H9 (cell line): ENCODE results near the gene HNRNPA3. TPM values are rescaled to one million over a fixed set of nuclear protein-coding genes. Genes with fewer than 3 reads are reported as not detected.
"Not testable (repeated sequence)": the region's sequence is repeated elsewhere in the genome, so short reads cannot be mapped to it uniquely, and the experiment has no call there.

Source experiments
- DNase-seq: peaks from one replicate; pipeline ENCODE4 v3.0.0-alpha.2; 2017
- H2AFZ ChIP-seq: one replicate; pipeline ENCODE4 v1.6.1; 2013; ENCODE audit warnings: mild to moderate bottlenecking, low read length, control low read depth, moderate library complexity
- H2AK5ac ChIP-seq: 2 replicates; pipeline ENCODE4 v1.6.1; 2013; ENCODE audit warnings: low read length, control low read depth, mixed read lengths; ENCODE audit not compliant: insufficient read length
- H2BK120ac ChIP-seq: one replicate; pipeline ENCODE4 v1.6.1; 2013; ENCODE audit warnings: low read depth, mild to moderate bottlenecking, low read length, control low read depth, inconsistent platforms; ENCODE audit not compliant: poor library complexity, severe bottlenecking
- H2BK12ac ChIP-seq: 2 replicates; pipeline ENCODE4 v1.6.1; 2013; ENCODE audit warnings: low read length, control low read depth, mixed read lengths, low read depth; ENCODE audit not compliant: insufficient read length
- H2BK15ac ChIP-seq: 2 replicates; pipeline ENCODE4 v1.6.1; 2013; ENCODE audit warnings: low read depth, low read length, control low read depth
- H2BK20ac ChIP-seq: one replicate; pipeline ENCODE4 v1.6.1; 2013; ENCODE audit warnings: low read depth, mild to moderate bottlenecking, low read length, control low read depth, inconsistent platforms; ENCODE audit not compliant: poor library complexity, severe bottlenecking
- H2BK5ac ChIP-seq: 2 replicates; pipeline ENCODE4 v1.6.1; 2013; ENCODE audit warnings: low read length, control low read depth, mixed read lengths; ENCODE audit not compliant: insufficient read length
- H3K14ac ChIP-seq: 2 replicates; pipeline ENCODE4 v1.6.1; 2013; ENCODE audit warnings: low read length, control low read depth; ENCODE audit not compliant: insufficient read depth
- H3K18ac ChIP-seq: 2 replicates; pipeline ENCODE4 v1.6.1; 2013; ENCODE audit warnings: low read depth, mild to moderate bottlenecking, mixed read lengths, low read length, control low read depth; ENCODE audit not compliant: insufficient read length
- H3K23ac ChIP-seq: 2 replicates; pipeline ENCODE4 v1.6.1; 2013; ENCODE audit warnings: low read length, control low read depth, mixed read lengths, low read depth; ENCODE audit not compliant: insufficient read length
- H3K23me2 ChIP-seq: 2 replicates; pipeline ENCODE4 v1.6.1; 2013; ENCODE audit warnings: low read depth, mild to moderate bottlenecking, mixed read lengths, low read length, control low read depth; ENCODE audit not compliant: insufficient read length, poor library complexity, severe bottlenecking
- H3K27ac ChIP-seq: 2 replicates; pipeline ENCODE4 v1.5.1; 2013; ENCODE audit warnings: low read length, control low read depth, mixed read lengths, low read depth; ENCODE audit not compliant: insufficient read length
- H3K27me3 ChIP-seq: 2 replicates; pipeline ENCODE4 v1.6.1; 2013; ENCODE audit warnings: low read length, control low read depth, inconsistent platforms; ENCODE audit not compliant: insufficient read depth
- H3K4ac ChIP-seq: 2 replicates; pipeline ENCODE4 v1.6.1; 2013; ENCODE audit warnings: low read depth, mild to moderate bottlenecking, control low read depth, inconsistent platforms, low read length, moderate library complexity
- H3K4me1 ChIP-seq: 2 replicates; pipeline ENCODE4 v1.6.1; 2013; ENCODE audit warnings: low read length, control low read depth, inconsistent platforms; ENCODE audit not compliant: insufficient read depth
- H3K4me2 ChIP-seq: 2 replicates; pipeline ENCODE4 v1.6.1; 2013; ENCODE audit warnings: low read length, control low read depth, mixed read lengths; ENCODE audit not compliant: insufficient read length, insufficient read depth
- H3K56ac ChIP-seq: 2 replicates; pipeline ENCODE4 v1.6.1; 2013; ENCODE audit warnings: low read depth, mild to moderate bottlenecking, mixed read lengths, low read length, control low read depth; ENCODE audit not compliant: insufficient read length
- H3K79me1 ChIP-seq: 2 replicates; pipeline ENCODE4 v1.6.1; 2013; ENCODE audit warnings: low read depth, mild to moderate bottlenecking, moderate library complexity, low read length, control low read depth, inconsistent platforms; ENCODE audit not compliant: insufficient read depth, poor library complexity, severe bottlenecking
- H3K79me2 ChIP-seq: 2 replicates; pipeline ENCODE4 v1.6.1; 2013; ENCODE audit warnings: low read length, control low read depth, inconsistent platforms; ENCODE audit not compliant: insufficient read depth
- H3K9ac ChIP-seq: 2 replicates; pipeline ENCODE4 v1.6.1; 2013; ENCODE audit warnings: low read length, control low read depth, mixed read lengths; ENCODE audit not compliant: insufficient read length; ENCODE audit errors: extremely low read depth
- H3K9me3 ChIP-seq: one replicate; pipeline ENCODE4 v1.6.1; 2013; ENCODE audit warnings: low read depth, low read length, inconsistent platforms; ENCODE audit not compliant: control insufficient read depth
- H3T11ph ChIP-seq: one replicate; pipeline ENCODE4 v1.6.1; 2013; ENCODE audit warnings: mild to moderate bottlenecking, low read length, control low read depth, inconsistent platforms
- H4K20me1 ChIP-seq: one replicate; pipeline ENCODE4 v1.6.1; 2013; ENCODE audit not compliant: control insufficient read depth, insufficient read length, insufficient read depth
- H4K5ac ChIP-seq: 2 replicates; pipeline ENCODE4 v1.6.1; 2013; ENCODE audit warnings: low read depth, mild to moderate bottlenecking, mixed read lengths, low read length, control low read depth; ENCODE audit not compliant: insufficient read length
- H4K8ac ChIP-seq: replicated peaks from 2 replicates; pipeline ENCODE4 v1.6.1; 2013; ENCODE audit warnings: low read length, control low read depth, mixed read lengths, low read depth; ENCODE audit not compliant: insufficient read length
- H4K91ac ChIP-seq: 2 replicates; pipeline ENCODE4 v1.6.1; 2013; ENCODE audit warnings: low read depth, mild to moderate bottlenecking, moderate library complexity, mixed read lengths, low read length, control low read depth; ENCODE audit not compliant: insufficient read length
- H3K27ac Mint-ChIP-seq, 3 experiments: 2 replicates in 2 of 3; 3 replicates in 1 of 3; pipeline ENCODE4 v1.8.0; 2020 to 2021; ENCODE audit warnings: mixed read lengths in 3 of 3, mild to moderate bottlenecking in 1 of 3, moderate library complexity in 1 of 3
- H3K27me3 Mint-ChIP-seq: 2 replicates; pipeline ENCODE4 v1.8.0; 2021; ENCODE audit warnings: low read depth, mild to moderate bottlenecking, moderate library complexity, mixed read lengths
- H3K36me3 Mint-ChIP-seq, 3 experiments: 2 replicates in 2 of 3; 3 replicates in 1 of 3; pipeline ENCODE4 v1.8.0; 2020 to 2021; ENCODE audit warnings: low read depth in 3 of 3, mixed read lengths in 3 of 3; ENCODE audit not compliant: insufficient read depth in 1 of 3
- H3K4me1 Mint-ChIP-seq, 2 experiments: 2 replicates each; pipeline ENCODE4 v1.8.0; 2020; ENCODE audit warnings: mixed read lengths in 2 of 2
- H3K4me3 Mint-ChIP-seq, 2 experiments: 2 replicates in 1 of 2; 3 replicates in 1 of 2; pipeline ENCODE4 v1.8.0; 2020 to 2021; ENCODE audit warnings: mild to moderate bottlenecking in 2 of 2, mixed read lengths in 2 of 2, moderate library complexity in 1 of 2
- H3K9me3 Mint-ChIP-seq, 2 experiments: 2 replicates in 1 of 2; 3 replicates in 1 of 2; pipeline ENCODE4 v1.8.0; 2020; ENCODE audit warnings: mild to moderate bottlenecking in 2 of 2, mixed read lengths in 2 of 2, moderate library complexity in 1 of 2
- WGBS: extraction: QIAGEN DNeasy Blood & Tissue Kit; methylation state at CpG from one replicate; pipeline ENCODE4 v1.1.7; 2013; ENCODE audit warnings: missing lambda C conversion rate, low lambda C conversion rate, mixed read lengths; ENCODE audit not compliant: insufficient read length; ENCODE audit errors: extremely low coverage; 5-methylcytosine and 5-hydroxymethylcytosine counted together
- total RNA-seq: library from RNA; stranded (reverse); gene quantifications from 2 replicates; pipeline ENCODE4 v1.2.1, GENCODE V29; 2021
- TF ChIP-seq, protein P1 (sequence below): fragments of 200-600 bp; sonication (generic); conservative IDR thresholded peaks from 3 replicates; pipeline ENCODE4 v1.8.0; 2021; ENCODE audit warnings: antibody characterized with exemption, mild to moderate bottlenecking

HNRNPA3 gene
- total RNA-seq, 1 experiment from 2014 or later: 405 TPM

DNA sequence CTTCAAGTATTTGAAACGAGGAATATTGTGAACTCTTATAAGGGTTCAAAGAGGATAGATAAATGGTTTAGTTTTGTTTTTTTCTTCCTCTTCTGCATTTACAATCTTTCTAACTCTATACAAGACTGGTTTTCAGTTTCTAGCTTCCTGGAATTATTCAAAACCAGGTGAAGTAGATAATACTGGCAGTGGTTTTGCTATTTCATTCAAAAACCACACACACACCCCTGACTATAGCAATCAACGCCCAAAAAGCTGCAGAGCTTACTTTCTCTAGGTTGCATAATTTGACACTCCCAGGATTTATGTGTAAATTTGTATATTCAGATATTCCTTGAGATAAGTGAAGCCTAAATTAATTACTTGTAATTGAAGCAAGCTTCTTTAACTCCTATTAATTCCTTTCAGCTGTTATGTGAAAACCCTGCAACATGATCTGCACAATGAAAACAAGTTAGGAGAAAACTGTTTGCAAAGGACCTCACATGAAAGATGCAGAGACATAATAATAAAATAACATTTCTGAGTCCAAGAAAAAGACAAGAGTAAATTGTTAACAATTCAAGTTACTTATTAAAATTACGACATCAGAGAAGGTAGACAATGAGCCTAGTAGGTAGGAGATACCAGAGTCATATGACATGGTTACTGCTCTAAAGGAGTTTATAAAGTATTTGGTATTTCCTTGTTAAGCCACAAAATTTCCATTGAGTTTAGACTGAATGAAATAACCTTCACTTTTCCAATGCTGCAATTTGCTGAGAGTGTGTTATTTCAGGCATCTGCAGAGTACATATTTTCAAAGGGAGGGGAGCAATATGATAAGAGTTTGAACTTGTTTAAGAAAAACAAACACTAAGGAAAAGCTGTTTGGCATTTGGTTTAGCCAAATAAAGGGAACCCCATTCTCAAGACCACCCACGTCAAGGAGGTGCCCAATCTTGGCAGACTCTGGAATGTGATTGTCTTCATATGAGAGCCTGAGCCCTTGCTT, 53.5 kb downstream of the HNRNPA3 start:
- Histone ChIP-seq H2AK5ac (no peak overlapping the region), H2AFZ (no peak overlapping the region), H3K18ac (no peak overlapping the region), H3K56ac (no peak overlapping the region), H3K27me3 (no peaks in the 10 kb centered on the region), H3K27ac (no peak overlapping the region), H3K79me2 (peaks cover 13% of the 10 kb centered on the region; the same call in 1 of the 2 replicates), H4K5ac (no peak overlapping the region), H2BK5ac (no peak overlapping the region), H2BK12ac (no peak overlapping the region), H3K23me2 (no peaks in the 10 kb centered on the region), H4K20me1 (no peaks in the 10 kb centered on the region), H3K9me3 (no peaks in the 10 kb centered on the region), H2BK15ac (no peak overlapping the region), H4K91ac (no peak overlapping the region), H3K14ac (no peak overlapping the region), H4K8ac (no peak overlapping the region), H3K79me1 (no peaks in the 10 kb centered on the region), H2BK20ac (no peak overlapping the region), H3T11ph (no peak overlapping the region), H2BK120ac (no peak overlapping the region), H3K23ac (no peak overlapping the region), H3K9ac (no peak overlapping the region), H3K4ac (no peak overlapping the region), H3K4me2 (no peak overlapping the region), H3K4me1 (peaks cover 3% of the 10 kb centered on the region; the same call in 1 of the 2 replicates)
- H3K9me3 Mint-ChIP-seq: peaks cover 0 to 2% of the 10 kb centered on the region in 2 experiments; a peak in 1 of 5 replicates
- H3K36me3 Mint-ChIP-seq: peaks cover 0 to under 1% (median 0%) of the 10 kb centered on the region in 3 experiments; a peak in 2 of 7 replicates
- WGBS: no CpG with 5 or more reads among the region's 4 CpGs
- H3K4me3 Mint-ChIP-seq: peak overlapping the region; percentile 76 to 90
- no peaks in the 10 kb centered on the region for H3K27me3 Mint-ChIP-seq
- no peak overlapping the region; a peak in 1 of 7 replicates for H3K27ac Mint-ChIP-seq
- TF ChIP-seq, protein P1, sequence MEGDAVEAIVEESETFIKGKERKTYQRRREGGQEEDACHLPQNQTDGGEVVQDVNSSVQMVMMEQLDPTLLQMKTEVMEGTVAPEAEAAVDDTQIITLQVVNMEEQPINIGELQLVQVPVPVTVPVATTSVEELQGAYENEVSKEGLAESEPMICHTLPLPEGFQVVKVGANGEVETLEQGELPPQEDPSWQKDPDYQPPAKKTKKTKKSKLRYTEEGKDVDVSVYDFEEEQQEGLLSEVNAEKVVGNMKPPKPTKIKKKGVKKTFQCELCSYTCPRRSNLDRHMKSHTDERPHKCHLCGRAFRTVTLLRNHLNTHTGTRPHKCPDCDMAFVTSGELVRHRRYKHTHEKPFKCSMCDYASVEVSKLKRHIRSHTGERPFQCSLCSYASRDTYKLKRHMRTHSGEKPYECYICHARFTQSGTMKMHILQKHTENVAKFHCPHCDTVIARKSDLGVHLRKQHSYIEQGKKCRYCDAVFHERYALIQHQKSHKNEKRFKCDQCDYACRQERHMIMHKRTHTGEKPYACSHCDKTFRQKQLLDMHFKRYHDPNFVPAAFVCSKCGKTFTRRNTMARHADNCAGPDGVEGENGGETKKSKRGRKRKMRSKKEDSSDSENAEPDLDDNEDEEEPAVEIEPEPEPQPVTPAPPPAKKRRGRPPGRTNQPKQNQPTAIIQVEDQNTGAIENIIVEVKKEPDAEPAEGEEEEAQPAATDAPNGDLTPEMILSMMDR: no peak
- no peak for DNase-seq
- peaks cover 34 to 38% of the 10 kb centered on the region in 2 experiments for H3K4me1 Mint-ChIP-seq

DNA sequence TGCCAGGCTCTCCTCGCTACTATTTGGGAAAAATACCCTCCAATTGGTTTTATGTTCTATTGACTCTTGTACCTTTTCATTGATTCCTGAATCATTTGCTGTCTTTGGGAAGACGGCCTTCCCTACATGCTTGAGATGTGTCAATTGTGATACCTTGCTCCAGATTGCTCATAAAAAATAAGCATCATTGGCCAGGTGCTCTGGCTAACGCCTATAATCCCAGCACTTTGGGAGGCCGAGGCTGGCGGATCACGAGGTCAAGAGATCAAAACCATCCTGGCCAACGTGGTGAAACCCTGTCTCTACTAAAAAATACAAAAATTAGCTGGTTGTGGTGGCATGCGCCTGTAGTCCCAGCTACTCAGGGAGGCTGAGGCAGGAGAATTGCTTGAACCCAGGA, 54.4 kb downstream of the HNRNPA3 start:
- not testable (repeated sequence) for H3K9me3 ChIP-seq, H3K9me3 Mint-ChIP-seq, H3K18ac ChIP-seq, H2AFZ ChIP-seq, H3K36me3 Mint-ChIP-seq, H3K79me1 ChIP-seq, H4K5ac ChIP-seq, H2BK20ac ChIP-seq, H4K8ac ChIP-seq, H3K4me1 ChIP-seq, H3K4me3 Mint-ChIP-seq, H3T11ph ChIP-seq, DNase-seq, H3K23me2 ChIP-seq, H3K23ac ChIP-seq, H4K91ac ChIP-seq, H4K20me1 ChIP-seq, H3K14ac ChIP-seq, H3K4ac ChIP-seq, H2BK120ac ChIP-seq, H2BK12ac ChIP-seq, H3K27ac ChIP-seq, H3K9ac ChIP-seq, H3K27ac Mint-ChIP-seq, H3K4me2 ChIP-seq, H3K79me2 ChIP-seq, H3K56ac ChIP-seq, H2BK5ac ChIP-seq, H3K27me3 ChIP-seq, H2BK15ac ChIP-seq, H2AK5ac ChIP-seq, H3K27me3 Mint-ChIP-seq
- H3K4me1 Mint-ChIP-seq: peaks cover 29 to 30% of the 10 kb centered on the region in 2 experiments
- WGBS: no CpG with 5 or more reads among the region's 8 CpGs
